Liver (tissue), 9 donors: ENCODE results near the gene NCK2. TPM values are rescaled to one million over a fixed set of nuclear protein-coding genes. Genes with fewer than 3 reads are reported as not detected.

ENCODE experiments used
- DNase-seq: peaks from one replicate; pipeline ENCODE4 v3.0.0-alpha.2; 2017; ENCODE audit warnings: low spot score
- H3K27ac ChIP-seq, 2 donors: one replicate each; pipeline ENCODE4 v1.7.0; 2013; ENCODE audit warnings: inconsistent platforms in 2 of 2, low read length in 2 of 2, control low read depth in 1 of 2, low read depth in 1 of 2, mild to moderate bottlenecking in 1 of 2
- H3K27me3 ChIP-seq, 4 donors: one replicate each; pipeline versions ENCODE4 v1.6.1 to v1.7.0; 2013; ENCODE audit warnings: low read length in 3 of 4, inconsistent platforms in 1 of 4, mild to moderate bottlenecking in 1 of 4, moderate library complexity in 1 of 4; ENCODE audit not compliant: control insufficient read depth in 4 of 4, insufficient read depth in 4 of 4
- H3K36me3 ChIP-seq, 4 donors: one replicate each; pipeline versions ENCODE4 v1.6.1 to v1.7.0; 2013; ENCODE audit warnings: low read length in 3 of 4, mild to moderate bottlenecking in 3 of 4, low read depth in 1 of 4, moderate library complexity in 1 of 4; ENCODE audit not compliant: control insufficient read depth in 4 of 4, insufficient read depth in 3 of 4
- H3K4me1 ChIP-seq, 4 donors: one replicate each; pipeline versions ENCODE4 v1.6.1 to v1.7.0; 2013; ENCODE audit warnings: low read length in 3 of 4, mild to moderate bottlenecking in 3 of 4, moderate library complexity in 1 of 4; ENCODE audit not compliant: control insufficient read depth in 4 of 4, insufficient read depth in 4 of 4
- H3K4me3 ChIP-seq, 3 donors: one replicate each; pipeline versions ENCODE4 v1.6.1 to v1.7.0; 2013; ENCODE audit warnings: low read length in 3 of 3, control low read depth in 1 of 3, low read depth in 1 of 3, mild to moderate bottlenecking in 1 of 3
- H3K9ac ChIP-seq, 2 donors: one replicate each; pipeline ENCODE4 v1.7.0; 2013; ENCODE audit warnings: low read length in 2 of 2, mild to moderate bottlenecking in 2 of 2, moderate library complexity in 2 of 2, control low read depth in 1 of 2, low read depth in 1 of 2
- H3K9me3 ChIP-seq, 4 donors: one replicate each; pipeline versions ENCODE4 v1.6.1 to v1.7.0; 2013; ENCODE audit warnings: low read length in 3 of 4; ENCODE audit not compliant: control insufficient read depth in 4 of 4
- EGR1 ChIP-seq, 2 donors: IDR thresholded peaks; 2 replicates each; pipeline ENCODE4 v1.6.1; 2016 to 2018; ENCODE audit warnings: antibody characterized with exemption in 2 of 2, low read depth in 2 of 2
- FOXA1 ChIP-seq: IDR thresholded peaks from 2 replicates; pipeline ENCODE4 v1.6.1; 2016; ENCODE audit warnings: antibody characterized with exemption
- FOXA2 ChIP-seq: IDR thresholded peaks from 2 replicates; pipeline ENCODE4 v1.6.1; 2016; ENCODE audit warnings: antibody characterized with exemption
- GABPA ChIP-seq, 2 donors: IDR thresholded peaks in 1 of 2; conservative IDR thresholded peaks in 1 of 2; 2 replicates each; pipeline ENCODE4 v1.6.1; 2016; ENCODE audit warnings: antibody characterized with exemption in 2 of 2, mild to moderate bottlenecking in 1 of 2, moderate library complexity in 1 of 2
- HNF4A ChIP-seq, 2 donors: conservative IDR thresholded peaks; 2 replicates each; pipeline ENCODE4 v1.6.1; 2016; ENCODE audit warnings: antibody characterized with exemption in 2 of 2, mild to moderate bottlenecking in 2 of 2
- HNF4G ChIP-seq: IDR thresholded peaks from 2 replicates; pipeline ENCODE4 v1.6.1; 2016; ENCODE audit warnings: antibody characterized with exemption
- JUND ChIP-seq, 2 donors: IDR thresholded peaks; 2 replicates each; pipeline ENCODE4 v1.6.1; 2016; ENCODE audit warnings: antibody characterized with exemption in 2 of 2
- NR2F2 ChIP-seq: IDR thresholded peaks from 2 replicates; pipeline ENCODE4 v1.6.1; 2016; ENCODE audit warnings: antibody characterized with exemption
- RAD21 ChIP-seq, 2 donors: IDR thresholded peaks; 2 replicates each; pipeline ENCODE4 v1.6.1; 2016; ENCODE audit warnings: antibody characterized with exemption in 2 of 2, mild to moderate bottlenecking in 2 of 2
- RXRA ChIP-seq, 2 donors: IDR thresholded peaks; 2 replicates each; pipeline ENCODE4 v1.6.1; 2017 to 2018; ENCODE audit warnings: antibody characterized with exemption in 2 of 2, mild to moderate bottlenecking in 1 of 2
- SP1 ChIP-seq: IDR thresholded peaks from 2 replicates; pipeline ENCODE4 v1.6.1; 2018; ENCODE audit warnings: antibody characterized with exemption, mild to moderate bottlenecking
- TAF1 ChIP-seq: conservative IDR thresholded peaks from 2 replicates; pipeline ENCODE4 v1.6.1; 2016; ENCODE audit warnings: antibody characterized with exemption, mild to moderate bottlenecking
- YY1 ChIP-seq: IDR thresholded peaks from 2 replicates; pipeline ENCODE4 v1.6.1; 2016; ENCODE audit warnings: antibody characterized with exemption, mild to moderate bottlenecking
- WGBS: extraction: QIAGEN DNeasy Blood & Tissue Kit; methylation state at CpG from one replicate; pipeline ENCODE4 v1.1.7; 2013; 5-methylcytosine and 5-hydroxymethylcytosine counted together
- polyA plus RNA-seq, 2 donors: library from polyadenylated mRNA; stranded (reverse) in 1 of 2; unstranded in 1 of 2; fragments of 200-250 nt in 1 of 2; fragments of >200 nt in 1 of 2; fragmentation: Nextera tagmentation in 1 of 2; extraction: Ambion mirVana in 1 of 2; gene quantifications; one replicate each; pipeline versions ENCODE4 v1.2.1 to v1.2.3, GENCODE V29; 2013 to 2015
- total RNA-seq, 2 donors: library from RNA; depleted of rRNA; stranded (reverse); fragments of >200 nt; gene quantifications; one replicate each; pipeline ENCODE4 v1.2.3, GENCODE V29; 2014
- TF ChIP-seq, protein P1 (sequence below): IDR thresholded peaks from 2 replicates; pipeline ENCODE4 v1.6.1; 2016; ENCODE audit warnings: antibody characterized with exemption
- TF ChIP-seq, protein P2 (sequence below): fragments of 150-350 bp; IDR thresholded peaks from 2 replicates; pipeline ENCODE4 v1.5.1; 2017; ENCODE audit warnings: improper control_type of control experiment, low read depth, low read length; ENCODE audit not compliant: missing input control
- TF ChIP-seq, protein P3 (sequence below): IDR thresholded peaks from 2 replicates; pipeline ENCODE4 v1.6.1; 2016; ENCODE audit warnings: antibody characterized with exemption, mild to moderate bottlenecking
- TF ChIP-seq, protein P4 (sequence below): IDR thresholded peaks from 2 replicates; pipeline ENCODE4 v1.6.1; 2016; ENCODE audit warnings: antibody characterized with exemption
- TF ChIP-seq, protein P5 (sequence below): IDR thresholded peaks from 2 replicates; pipeline ENCODE4 v1.6.1; 2016; ENCODE audit warnings: antibody characterized with exemption
- donor health status: healthy.
- donor health status: healthy.
- donor health status: healthy.
- donor health status: healthy.
- donor health status: healthy.

The NCK2 gene
- total and polyA plus RNA-seq, 4 donors = 3.4 to 15.0 (median 10.7) TPM

DNA sequence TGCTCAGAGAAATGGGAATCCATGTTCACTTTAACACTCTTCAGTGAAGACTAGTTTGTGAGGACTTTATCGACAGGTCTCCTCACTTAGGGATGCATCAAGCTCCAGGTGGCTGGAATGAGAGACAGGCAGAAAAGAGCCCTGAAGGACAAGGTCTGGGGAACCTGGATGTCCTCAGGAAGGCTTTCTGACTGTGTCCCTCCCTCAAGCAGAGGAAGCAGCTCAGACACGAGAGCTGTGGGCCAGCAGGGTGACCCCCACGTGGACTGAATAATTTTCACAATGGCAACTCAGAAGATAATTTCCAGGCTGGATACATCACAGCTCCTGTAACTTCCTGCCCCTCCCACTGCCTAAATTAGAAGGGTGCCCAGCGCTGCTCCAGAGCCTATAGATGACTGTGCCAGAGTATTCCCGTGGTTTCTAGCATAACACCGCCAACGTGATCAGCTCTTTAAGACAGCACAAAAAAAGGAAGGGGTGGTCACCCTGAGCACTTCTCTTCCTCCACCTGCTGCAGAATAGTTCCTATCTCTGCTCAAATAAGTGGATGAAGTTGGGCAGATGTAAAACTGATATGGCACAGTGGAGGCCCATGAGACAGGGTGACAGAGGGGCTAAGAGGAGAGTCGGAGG lies 25.7 kb upstream of the NCK2 start:
- no peak overlapping the region for H3K27ac ChIP-seq
- no peak overlapping the region for H3K9ac ChIP-seq
- H3K9me3 ChIP-seq = no peaks in the 10 kb centered on the region
- peaks cover 0 to 30% (median 0%) of the 10 kb centered on the region in 4 donors for H3K27me3 ChIP-seq
- DNase-seq = no peak
- H3K36me3 ChIP-seq = no peaks in the 10 kb centered on the region
- no peak overlapping the region for H3K4me3 ChIP-seq
- no peak for TF ChIP-seq TAF1
- no peak for TF ChIP-seq JUND (IDR thresholded peaks at IDR 0.05)
- TF ChIP-seq, protein P1, sequence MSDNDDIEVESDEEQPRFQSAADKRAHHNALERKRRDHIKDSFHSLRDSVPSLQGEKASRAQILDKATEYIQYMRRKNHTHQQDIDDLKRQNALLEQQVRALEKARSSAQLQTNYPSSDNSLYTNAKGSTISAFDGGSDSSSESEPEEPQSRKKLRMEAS = no peak
- TF ChIP-seq HNF4A (conservative IDR thresholded peaks at IDR 0.05) = no peak
- WGBS = 56% methylated on average over 8 of the region's 8 CpGs
- H3K4me1 ChIP-seq = no peaks in the 10 kb centered on the region

DNA sequence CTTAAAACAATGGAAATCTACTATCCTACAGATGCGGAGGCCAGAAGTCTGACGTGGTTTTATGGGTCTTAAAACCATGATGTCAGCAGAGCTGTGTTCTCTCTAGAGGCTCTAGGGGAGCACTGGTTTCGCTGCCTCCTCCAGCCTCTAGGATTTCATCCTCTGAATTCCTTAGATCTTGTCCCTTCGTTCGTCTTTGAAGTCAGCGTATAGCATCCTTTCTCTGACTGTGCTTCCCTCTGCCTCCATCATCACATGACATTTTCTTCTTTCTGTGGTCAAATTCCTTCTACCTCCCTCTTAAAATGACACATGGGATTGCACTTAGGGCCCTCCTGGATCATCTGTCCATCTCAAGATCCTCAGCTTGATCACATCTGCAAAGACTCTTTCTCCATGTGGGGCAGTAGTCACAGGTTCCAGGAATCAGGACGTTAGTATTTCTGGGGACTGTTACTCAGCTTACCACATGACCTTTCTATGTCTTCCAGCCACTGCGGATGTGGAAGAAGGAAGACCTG lies 22.7 kb upstream of the NCK2 start:
- Histone ChIP-seq H3K9ac (no peak overlapping the region), H3K4me3 (no peak overlapping the region), H3K9me3 (no peaks in the 10 kb centered on the region), H3K4me1 (no peaks in the 10 kb centered on the region), H3K27me3 (peaks cover 0 to 21% (median 0%) of the 10 kb centered on the region in 4 donors), H3K27ac (no peak overlapping the region), H3K36me3 (no peaks in the 10 kb centered on the region)
- WGBS = 86% methylated on average over 8 of the region's 8 CpGs
- DNase-seq = no peak
- TF ChIP-seq RXRA (IDR thresholded peaks at IDR 0.05) (no peak), HNF4G (no peak), RAD21 (IDR thresholded peaks at IDR 0.05) (no peak), EGR1 (IDR thresholded peaks at IDR 0.05; ENCODE audit: low read depth in 2 of 2) (no peak), FOXA2 (no peak), SP1 (no peak), TAF1 (no peak), HNF4A (conservative IDR thresholded peaks at IDR 0.05) (no peak), YY1 (no peak), GABPA (IDR thresholded peaks at IDR 0.05 in 1 of 2, conservative IDR thresholded peaks at IDR 0.05 in 1 of 2) (no peak), NR2F2 (no peak), FOXA1 (no peak), JUND (IDR thresholded peaks at IDR 0.05) (no peak)
- TF ChIP-seq, protein P2, sequence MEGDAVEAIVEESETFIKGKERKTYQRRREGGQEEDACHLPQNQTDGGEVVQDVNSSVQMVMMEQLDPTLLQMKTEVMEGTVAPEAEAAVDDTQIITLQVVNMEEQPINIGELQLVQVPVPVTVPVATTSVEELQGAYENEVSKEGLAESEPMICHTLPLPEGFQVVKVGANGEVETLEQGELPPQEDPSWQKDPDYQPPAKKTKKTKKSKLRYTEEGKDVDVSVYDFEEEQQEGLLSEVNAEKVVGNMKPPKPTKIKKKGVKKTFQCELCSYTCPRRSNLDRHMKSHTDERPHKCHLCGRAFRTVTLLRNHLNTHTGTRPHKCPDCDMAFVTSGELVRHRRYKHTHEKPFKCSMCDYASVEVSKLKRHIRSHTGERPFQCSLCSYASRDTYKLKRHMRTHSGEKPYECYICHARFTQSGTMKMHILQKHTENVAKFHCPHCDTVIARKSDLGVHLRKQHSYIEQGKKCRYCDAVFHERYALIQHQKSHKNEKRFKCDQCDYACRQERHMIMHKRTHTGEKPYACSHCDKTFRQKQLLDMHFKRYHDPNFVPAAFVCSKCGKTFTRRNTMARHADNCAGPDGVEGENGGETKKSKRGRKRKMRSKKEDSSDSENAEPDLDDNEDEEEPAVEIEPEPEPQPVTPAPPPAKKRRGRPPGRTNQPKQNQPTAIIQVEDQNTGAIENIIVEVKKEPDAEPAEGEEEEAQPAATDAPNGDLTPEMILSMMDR = no peak
- TF ChIP-seq, protein P3, sequence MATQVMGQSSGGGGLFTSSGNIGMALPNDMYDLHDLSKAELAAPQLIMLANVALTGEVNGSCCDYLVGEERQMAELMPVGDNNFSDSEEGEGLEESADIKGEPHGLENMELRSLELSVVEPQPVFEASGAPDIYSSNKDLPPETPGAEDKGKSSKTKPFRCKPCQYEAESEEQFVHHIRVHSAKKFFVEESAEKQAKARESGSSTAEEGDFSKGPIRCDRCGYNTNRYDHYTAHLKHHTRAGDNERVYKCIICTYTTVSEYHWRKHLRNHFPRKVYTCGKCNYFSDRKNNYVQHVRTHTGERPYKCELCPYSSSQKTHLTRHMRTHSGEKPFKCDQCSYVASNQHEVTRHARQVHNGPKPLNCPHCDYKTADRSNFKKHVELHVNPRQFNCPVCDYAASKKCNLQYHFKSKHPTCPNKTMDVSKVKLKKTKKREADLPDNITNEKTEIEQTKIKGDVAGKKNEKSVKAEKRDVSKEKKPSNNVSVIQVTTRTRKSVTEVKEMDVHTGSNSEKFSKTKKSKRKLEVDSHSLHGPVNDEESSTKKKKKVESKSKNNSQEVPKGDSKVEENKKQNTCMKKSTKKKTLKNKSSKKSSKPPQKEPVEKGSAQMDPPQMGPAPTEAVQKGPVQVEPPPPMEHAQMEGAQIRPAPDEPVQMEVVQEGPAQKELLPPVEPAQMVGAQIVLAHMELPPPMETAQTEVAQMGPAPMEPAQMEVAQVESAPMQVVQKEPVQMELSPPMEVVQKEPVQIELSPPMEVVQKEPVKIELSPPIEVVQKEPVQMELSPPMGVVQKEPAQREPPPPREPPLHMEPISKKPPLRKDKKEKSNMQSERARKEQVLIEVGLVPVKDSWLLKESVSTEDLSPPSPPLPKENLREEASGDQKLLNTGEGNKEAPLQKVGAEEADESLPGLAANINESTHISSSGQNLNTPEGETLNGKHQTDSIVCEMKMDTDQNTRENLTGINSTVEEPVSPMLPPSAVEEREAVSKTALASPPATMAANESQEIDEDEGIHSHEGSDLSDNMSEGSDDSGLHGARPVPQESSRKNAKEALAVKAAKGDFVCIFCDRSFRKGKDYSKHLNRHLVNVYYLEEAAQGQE = no peak
- TF ChIP-seq, protein P1 = no peak
- TF ChIP-seq, protein P4, sequence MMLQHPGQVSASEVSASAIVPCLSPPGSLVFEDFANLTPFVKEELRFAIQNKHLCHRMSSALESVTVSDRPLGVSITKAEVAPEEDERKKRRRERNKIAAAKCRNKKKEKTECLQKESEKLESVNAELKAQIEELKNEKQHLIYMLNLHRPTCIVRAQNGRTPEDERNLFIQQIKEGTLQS = no peak
- TF ChIP-seq, protein P5, sequence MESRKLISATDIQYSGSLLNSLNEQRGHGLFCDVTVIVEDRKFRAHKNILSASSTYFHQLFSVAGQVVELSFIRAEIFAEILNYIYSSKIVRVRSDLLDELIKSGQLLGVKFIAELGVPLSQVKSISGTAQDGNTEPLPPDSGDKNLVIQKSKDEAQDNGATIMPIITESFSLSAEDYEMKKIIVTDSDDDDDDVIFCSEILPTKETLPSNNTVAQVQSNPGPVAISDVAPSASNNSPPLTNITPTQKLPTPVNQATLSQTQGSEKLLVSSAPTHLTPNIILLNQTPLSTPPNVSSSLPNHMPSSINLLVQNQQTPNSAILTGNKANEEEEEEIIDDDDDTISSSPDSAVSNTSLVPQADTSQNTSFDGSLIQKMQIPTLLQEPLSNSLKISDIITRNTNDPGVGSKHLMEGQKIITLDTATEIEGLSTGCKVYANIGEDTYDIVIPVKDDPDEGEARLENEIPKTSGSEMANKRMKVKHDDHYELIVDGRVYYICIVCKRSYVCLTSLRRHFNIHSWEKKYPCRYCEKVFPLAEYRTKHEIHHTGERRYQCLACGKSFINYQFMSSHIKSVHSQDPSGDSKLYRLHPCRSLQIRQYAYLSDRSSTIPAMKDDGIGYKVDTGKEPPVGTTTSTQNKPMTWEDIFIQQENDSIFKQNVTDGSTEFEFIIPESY = no peak
